ENCODE results near the gene CARM1. TPM values are rescaled to one million over a fixed set of nuclear protein-coding genes. Genes with fewer than 3 reads are reported as not detected.
A peak's percentile ranks its signal among the peaks of the same experiment; 100 is the strongest.

The CARM1 gene
- total RNA-seq, 1 experiment from 2014 or later = 56.2 TPM

GRCh38 chr19:10826231-10826630, 45.1 kb upstream of the CARM1 start:
- intact Hi-C loops (cut with micrococcal nuclease) = no loop called here
- no peaks in the 10 kb centered on the region for H3K27me3 ChIP-seq (ENCODE audit: low read length)
- no peak overlapping the region for H2AFZ ChIP-seq (ENCODE audit: low read length)
- no peaks in the 10 kb centered on the region for H3K9me3 ChIP-seq (ENCODE audit: low read length)
- H3K9ac ChIP-seq (ENCODE audit: low read length) = no peak overlapping the region
- ATAC-seq (no peak), DNase-seq (no peak)
- no peak overlapping the region for H3K4me3 ChIP-seq (ENCODE audit: low read length)
- TF ChIP-seq EZH2phosphoT487 (IDR thresholded peaks at IDR 0.05; ENCODE audit: borderline replicate concordance, low read length) (no peak), EZH2 (IDR thresholded peaks at IDR 0.05; ENCODE audit: low read length, unreplicated experiment) (no peak)
- TF ChIP-seq, protein P1, sequence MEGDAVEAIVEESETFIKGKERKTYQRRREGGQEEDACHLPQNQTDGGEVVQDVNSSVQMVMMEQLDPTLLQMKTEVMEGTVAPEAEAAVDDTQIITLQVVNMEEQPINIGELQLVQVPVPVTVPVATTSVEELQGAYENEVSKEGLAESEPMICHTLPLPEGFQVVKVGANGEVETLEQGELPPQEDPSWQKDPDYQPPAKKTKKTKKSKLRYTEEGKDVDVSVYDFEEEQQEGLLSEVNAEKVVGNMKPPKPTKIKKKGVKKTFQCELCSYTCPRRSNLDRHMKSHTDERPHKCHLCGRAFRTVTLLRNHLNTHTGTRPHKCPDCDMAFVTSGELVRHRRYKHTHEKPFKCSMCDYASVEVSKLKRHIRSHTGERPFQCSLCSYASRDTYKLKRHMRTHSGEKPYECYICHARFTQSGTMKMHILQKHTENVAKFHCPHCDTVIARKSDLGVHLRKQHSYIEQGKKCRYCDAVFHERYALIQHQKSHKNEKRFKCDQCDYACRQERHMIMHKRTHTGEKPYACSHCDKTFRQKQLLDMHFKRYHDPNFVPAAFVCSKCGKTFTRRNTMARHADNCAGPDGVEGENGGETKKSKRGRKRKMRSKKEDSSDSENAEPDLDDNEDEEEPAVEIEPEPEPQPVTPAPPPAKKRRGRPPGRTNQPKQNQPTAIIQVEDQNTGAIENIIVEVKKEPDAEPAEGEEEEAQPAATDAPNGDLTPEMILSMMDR (conservative IDR thresholded peaks at IDR 0.05; ENCODE audit: low read depth, low read length) = no peak
- H3K27ac ChIP-seq (ENCODE audit: low read length) = no peak overlapping the region
- H3K4me2 ChIP-seq (ENCODE audit: low read length) = no peak overlapping the region
- peaks cover 25% of the 10 kb centered on the region for H3K36me3 ChIP-seq (ENCODE audit: low read depth, low read length)
- ChIA-PET CTCF (no interaction called here), POLR2A (ENCODE audit: unreplicated experiment) (no interaction called here)
- no peaks in the 10 kb centered on the region for H3F3A ChIP-seq (ENCODE audit: low read length, unreplicated experiment)
- H3K79me2 ChIP-seq (ENCODE audit: low read length) = no peaks in the 10 kb centered on the region
- no peaks in the 10 kb centered on the region for H3K4me1 ChIP-seq (ENCODE audit: insufficient read depth, low read length)
- no peaks in the 10 kb centered on the region for H4K20me1 ChIP-seq (ENCODE audit: low read length)
- no peaks in the 10 kb centered on the region for H3K9me2 ChIP-seq (replicated peaks; ENCODE audit: low read length)
- BruUV-seq (replicated peaks) = no TSS peak

DNA sequence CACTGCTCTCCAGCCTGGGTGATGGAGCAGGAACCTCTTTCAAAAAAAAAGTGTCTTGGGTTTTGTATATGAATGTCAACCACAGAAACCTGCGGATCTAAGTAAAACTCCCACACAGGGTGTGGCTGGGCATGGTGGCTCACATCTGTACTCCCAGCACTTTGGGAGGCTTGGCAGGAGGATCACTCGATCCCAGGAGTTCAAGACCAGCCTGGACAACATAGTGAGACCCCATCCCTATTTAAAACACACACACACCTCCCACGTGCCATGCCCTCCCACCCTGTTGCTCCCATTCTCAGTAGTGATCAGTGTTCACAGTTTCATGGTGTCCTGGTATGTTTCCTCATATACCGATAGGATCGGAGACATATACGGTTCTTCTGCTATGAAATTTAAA, 44.5 kb upstream of the CARM1 start:
- intact Hi-C loops (cut with micrococcal nuclease) = no loop called here
- Histone ChIP-seq H3K9ac (ENCODE audit: low read length) (no peak overlapping the region), H3K4me3 (ENCODE audit: low read length) (no peak overlapping the region), H3K4me2 (ENCODE audit: low read length) (no peak overlapping the region), H4K20me1 (ENCODE audit: low read length) (no peaks in the 10 kb centered on the region), H3K79me2 (ENCODE audit: low read length) (no peaks in the 10 kb centered on the region), H3K9me3 (ENCODE audit: low read length) (no peaks in the 10 kb centered on the region), H2AFZ (ENCODE audit: low read length) (no peak overlapping the region), H3K4me1 (ENCODE audit: insufficient read depth, low read length) (no peaks in the 10 kb centered on the region), H3K27me3 (ENCODE audit: low read length) (no peaks in the 10 kb centered on the region), H3F3A (ENCODE audit: low read length, unreplicated experiment) (no peaks in the 10 kb centered on the region), H3K36me3 (ENCODE audit: low read depth, low read length) (peaks cover 25% of the 10 kb centered on the region), H3K9me2 (replicated peaks; ENCODE audit: low read length) (no peaks in the 10 kb centered on the region), H3K27ac (ENCODE audit: low read length) (no peak overlapping the region)
- POLR2A ChIA-PET (ENCODE audit: unreplicated experiment) = no interaction called here
- TF ChIP-seq EZH2 (IDR thresholded peaks at IDR 0.05; ENCODE audit: low read length, unreplicated experiment) = no peak
- TF ChIP-seq, protein P1 (conservative IDR thresholded peaks at IDR 0.05; ENCODE audit: low read depth, low read length) = no peak
- TF ChIP-seq EZH2phosphoT487 (IDR thresholded peaks at IDR 0.05; ENCODE audit: borderline replicate concordance, low read length) = no peak
- no TSS peak for BruUV-seq (replicated peaks)
- DNase-seq (no peak), ATAC-seq (no peak)
- CTCF ChIA-PET = no interaction called here

DNA sequence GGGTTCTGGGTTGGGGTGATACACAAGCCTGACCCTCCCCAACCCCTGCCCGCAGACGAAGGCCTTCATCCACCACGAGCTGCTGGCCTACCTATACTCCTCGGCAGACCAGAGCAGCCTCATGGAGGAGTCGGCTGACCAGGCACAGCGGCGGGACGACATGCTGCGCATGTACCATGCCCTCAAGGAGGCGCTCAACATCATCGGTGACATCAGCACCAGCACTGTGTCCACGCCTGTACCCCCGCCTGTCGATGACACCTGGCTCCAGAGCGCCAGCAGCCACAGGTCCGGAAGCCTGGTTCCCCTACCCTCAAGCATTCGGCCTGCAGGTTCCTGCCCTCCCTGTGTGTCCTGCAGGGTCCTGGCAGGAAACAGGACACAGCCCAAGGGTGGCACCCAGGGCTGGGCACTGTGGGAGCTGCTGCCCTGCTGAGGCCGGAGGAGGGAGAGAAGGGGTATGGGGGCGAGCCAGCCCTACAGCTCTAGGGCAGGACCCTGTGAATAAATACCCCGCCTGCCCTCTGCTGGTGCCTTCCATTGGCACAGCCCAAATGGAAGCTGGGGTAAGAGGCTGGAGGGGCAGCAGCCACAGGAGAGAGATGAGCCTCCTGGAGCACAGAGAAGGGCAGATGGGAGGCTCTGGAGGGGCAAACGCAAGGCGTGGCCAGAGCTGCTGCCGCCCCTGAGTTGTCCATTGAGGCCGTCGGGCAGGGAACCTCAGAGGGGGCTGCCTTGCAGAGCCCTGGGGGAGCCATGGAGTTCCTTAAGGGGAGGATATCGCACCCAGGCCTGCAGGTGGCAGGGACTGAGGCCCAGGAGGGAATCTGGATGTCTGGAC, 42.2 kb upstream of the CARM1 start:
- CTCF ChIA-PET = interaction anchor here (0.6 to 1.3 kb wide), 5 partner anchors 8 to 130 kb away, joined by 3 to 4 read pairs (median 3); partner anchors contain the start of gene DNM2
- H3K4me1 ChIP-seq (ENCODE audit: insufficient read depth, low read length) = no peaks in the 10 kb centered on the region
- H2AFZ ChIP-seq (ENCODE audit: low read length) = no peak overlapping the region
- H3K4me2 ChIP-seq (ENCODE audit: low read length) = no peak overlapping the region
- no peak overlapping the region for H3K9ac ChIP-seq (ENCODE audit: low read length)
- H3K79me2 ChIP-seq (ENCODE audit: low read length) = no peaks in the 10 kb centered on the region
- H3K27ac ChIP-seq (ENCODE audit: low read length) = no peak overlapping the region
- no peak overlapping the region for H3K4me3 ChIP-seq (ENCODE audit: low read length)
- no peaks in the 10 kb centered on the region for H4K20me1 ChIP-seq (ENCODE audit: low read length)
- DNase-seq (peak; percentile 35), ATAC-seq (peak; percentile 46)
- no peaks in the 10 kb centered on the region for H3F3A ChIP-seq (ENCODE audit: low read length, unreplicated experiment)
- no peaks in the 10 kb centered on the region for H3K9me3 ChIP-seq (ENCODE audit: low read length)
- POLR2A ChIA-PET (ENCODE audit: unreplicated experiment) = no interaction called here
- TF ChIP-seq, protein P1 (conservative IDR thresholded peaks at IDR 0.05; ENCODE audit: low read depth, low read length) = peak; percentile 48
- no peak for TF ChIP-seq EZH2 (IDR thresholded peaks at IDR 0.05; ENCODE audit: low read length, unreplicated experiment)
- H3K27me3 ChIP-seq (ENCODE audit: low read length) = no peaks in the 10 kb centered on the region
- no TSS peak for BruUV-seq (replicated peaks)
- H3K36me3 ChIP-seq (ENCODE audit: low read depth, low read length) = peaks cover 32% of the 10 kb centered on the region
- intact Hi-C loops (cut with micrococcal nuclease) = no loop called here
- no peaks in the 10 kb centered on the region for H3K9me2 ChIP-seq (replicated peaks; ENCODE audit: low read length)
